Neutrophil (primary cell): ENCODE results near the gene VWF.

ENCODE experiments used
- H3K27ac ChIP-seq: fragments of 200-600 bp; sonication (generic); 2 replicates; pipeline ENCODE4 v1.5.1; 2016; ENCODE audit warnings: mild to moderate bottlenecking, moderate library complexity
- H3K27me3 ChIP-seq: fragments of 200-600 bp; sonication (generic); 2 replicates; pipeline ENCODE4 v1.6.0; 2016; ENCODE audit warnings: mild to moderate bottlenecking
- H3K36me3 ChIP-seq: fragments of 200-600 bp; sonication (generic); 2 replicates; pipeline ENCODE4 v1.5.1; 2017
- H3K4me1 ChIP-seq, 2 experiments: fragments of 200-600 bp in 1 of 2; sonication (generic) in 1 of 2; 1 replicate in 1 of 2; 2 replicates in 1 of 2; pipeline versions ENCODE4 v1.5.1 to v1.6.1; 2013 to 2016; ENCODE audit warnings: low read depth in 1 of 2, low read length in 1 of 2, mild to moderate bottlenecking in 1 of 2, moderate library complexity in 1 of 2; ENCODE audit not compliant: control insufficient read depth in 1 of 2, insufficient read depth in 1 of 2
- H3K4me3 ChIP-seq, 2 experiments: fragments of 200-600 bp in 1 of 2; sonication (generic) in 1 of 2; 1 replicate in 1 of 2; 2 replicates in 1 of 2; pipeline ENCODE4 v1.5.1; 2013 to 2016; ENCODE audit warnings: low read depth in 1 of 2, low read length in 1 of 2, mild to moderate bottlenecking in 1 of 2, moderate library complexity in 1 of 2
- H3K9me3 ChIP-seq: fragments of 200-600 bp; sonication (generic); 2 replicates; pipeline ENCODE4 v1.5.1; 2016
- TF ChIP-seq, protein P1 (sequence below): fragments of 200-600 bp; sonication (generic); IDR thresholded peaks from 2 replicates; pipeline ENCODE4 v1.5.1; 2016; ENCODE audit warnings: antibody characterized with exemption

Gene VWF

GRCh38 chr12:6077692-6078083 is 46.8 kb downstream of the VWF start:
- Histone ChIP-seq H3K27ac (no peak overlapping the region), H3K36me3 (no peaks in the 10 kb centered on the region), H3K9me3 (no peaks in the 10 kb centered on the region), H3K4me3 (no peak overlapping the region), H3K27me3 (peaks cover 43% of the 10 kb centered on the region), H3K4me1 (peaks cover 0 to 9% of the 10 kb centered on the region in 2 experiments)
- TF ChIP-seq, protein P1, sequence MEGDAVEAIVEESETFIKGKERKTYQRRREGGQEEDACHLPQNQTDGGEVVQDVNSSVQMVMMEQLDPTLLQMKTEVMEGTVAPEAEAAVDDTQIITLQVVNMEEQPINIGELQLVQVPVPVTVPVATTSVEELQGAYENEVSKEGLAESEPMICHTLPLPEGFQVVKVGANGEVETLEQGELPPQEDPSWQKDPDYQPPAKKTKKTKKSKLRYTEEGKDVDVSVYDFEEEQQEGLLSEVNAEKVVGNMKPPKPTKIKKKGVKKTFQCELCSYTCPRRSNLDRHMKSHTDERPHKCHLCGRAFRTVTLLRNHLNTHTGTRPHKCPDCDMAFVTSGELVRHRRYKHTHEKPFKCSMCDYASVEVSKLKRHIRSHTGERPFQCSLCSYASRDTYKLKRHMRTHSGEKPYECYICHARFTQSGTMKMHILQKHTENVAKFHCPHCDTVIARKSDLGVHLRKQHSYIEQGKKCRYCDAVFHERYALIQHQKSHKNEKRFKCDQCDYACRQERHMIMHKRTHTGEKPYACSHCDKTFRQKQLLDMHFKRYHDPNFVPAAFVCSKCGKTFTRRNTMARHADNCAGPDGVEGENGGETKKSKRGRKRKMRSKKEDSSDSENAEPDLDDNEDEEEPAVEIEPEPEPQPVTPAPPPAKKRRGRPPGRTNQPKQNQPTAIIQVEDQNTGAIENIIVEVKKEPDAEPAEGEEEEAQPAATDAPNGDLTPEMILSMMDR, result no peak

DNA sequence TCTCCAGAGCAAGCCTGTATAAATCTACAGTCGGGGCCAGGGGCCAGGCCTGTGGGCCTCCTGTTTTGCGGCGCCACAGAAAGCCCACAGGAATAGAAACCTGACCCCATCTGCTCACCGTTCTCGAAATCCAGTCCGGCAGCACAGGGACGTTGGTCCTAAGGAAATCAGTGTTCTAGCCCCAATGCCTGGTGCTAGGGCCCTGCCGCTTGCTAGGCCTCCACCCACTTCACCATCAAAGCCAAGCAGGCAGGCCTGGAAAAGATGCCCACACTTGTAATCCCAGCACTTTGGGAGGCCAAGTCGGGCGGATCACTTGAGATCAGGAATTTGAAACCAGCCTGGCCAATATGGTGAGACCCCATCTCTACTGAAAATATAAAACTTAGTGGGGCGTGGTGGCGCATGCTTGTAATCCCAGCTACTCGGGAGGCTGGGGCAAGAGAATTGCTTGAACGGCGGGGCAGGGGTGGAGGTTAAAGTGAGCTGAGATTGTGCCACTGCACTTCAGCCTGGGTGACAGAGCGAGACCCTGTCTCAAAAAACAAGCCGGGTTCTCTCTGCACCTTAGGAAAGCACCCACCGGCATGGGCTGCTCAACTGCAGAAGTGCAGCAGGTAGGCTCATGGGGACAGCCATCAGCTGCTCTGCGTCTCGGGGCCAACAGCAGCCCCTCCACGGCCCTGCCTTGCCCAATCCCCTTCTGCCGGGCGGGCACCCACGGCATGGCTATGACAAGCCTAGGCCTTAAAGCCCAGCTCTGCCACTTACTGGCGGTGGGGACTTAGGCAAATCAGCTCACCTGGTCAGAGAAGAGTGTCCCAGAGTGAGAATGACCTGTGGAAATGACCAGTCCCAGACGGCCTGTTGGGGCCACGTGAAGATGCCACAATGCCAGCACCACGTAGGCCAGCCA is 47.4 kb downstream of the VWF start:
- peaks cover 0 to 9% of the 10 kb centered on the region in 2 experiments for H3K4me1 ChIP-seq
- H3K27me3 ChIP-seq, result peaks cover 43% of the 10 kb centered on the region
- H3K4me3 ChIP-seq, result no peak overlapping the region
- H3K27ac ChIP-seq, result no peak overlapping the region
- TF ChIP-seq, protein P1, result no peak
- H3K9me3 ChIP-seq, result no peaks in the 10 kb centered on the region
- no peaks in the 10 kb centered on the region for H3K36me3 ChIP-seq

DNA sequence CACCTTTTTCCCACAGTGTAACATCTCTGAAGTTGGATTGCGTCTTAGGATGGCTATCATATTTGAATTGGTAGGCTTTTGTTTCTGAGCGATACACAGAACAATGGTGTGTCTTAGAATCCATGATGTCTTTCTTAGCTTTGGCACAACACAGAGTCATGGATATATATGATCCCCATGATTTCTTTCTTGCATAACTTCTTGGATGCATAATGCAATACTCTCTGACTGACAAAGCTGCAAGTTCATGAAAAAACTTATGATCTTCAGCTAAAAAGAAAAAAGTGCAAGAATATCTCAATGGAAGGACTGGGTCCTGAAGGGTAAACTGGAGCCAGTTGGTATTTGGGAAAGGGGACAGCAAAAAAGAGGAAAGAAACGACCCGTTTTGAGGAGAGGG is 48.1 kb downstream of the VWF start:
- peaks cover 43% of the 10 kb centered on the region for H3K27me3 ChIP-seq
- peaks cover 0 to 9% of the 10 kb centered on the region in 2 experiments for H3K4me1 ChIP-seq
- no peak overlapping the region for H3K27ac ChIP-seq
- no peaks in the 10 kb centered on the region for H3K36me3 ChIP-seq
- no peak overlapping the region for H3K4me3 ChIP-seq
- TF ChIP-seq, protein P1, result no peak
- H3K9me3 ChIP-seq, result no peaks in the 10 kb centered on the region

- Histone ChIP-seq H3K4me1 (peaks cover 0 to 9% of the 10 kb centered on the region in 2 experiments), H3K27me3 (peaks cover 48% of the 10 kb centered on the region), H3K36me3 (no peaks in the 10 kb centered on the region), H3K9me3 (no peaks in the 10 kb centered on the region), H3K27ac (no peak overlapping the region), H3K4me3 (no peak overlapping the region)
- TF ChIP-seq, protein P1, result no peak
Observed at GRCh38 chr12:6074979-6075585, 49.4 kb downstream of the VWF start.

DNA sequence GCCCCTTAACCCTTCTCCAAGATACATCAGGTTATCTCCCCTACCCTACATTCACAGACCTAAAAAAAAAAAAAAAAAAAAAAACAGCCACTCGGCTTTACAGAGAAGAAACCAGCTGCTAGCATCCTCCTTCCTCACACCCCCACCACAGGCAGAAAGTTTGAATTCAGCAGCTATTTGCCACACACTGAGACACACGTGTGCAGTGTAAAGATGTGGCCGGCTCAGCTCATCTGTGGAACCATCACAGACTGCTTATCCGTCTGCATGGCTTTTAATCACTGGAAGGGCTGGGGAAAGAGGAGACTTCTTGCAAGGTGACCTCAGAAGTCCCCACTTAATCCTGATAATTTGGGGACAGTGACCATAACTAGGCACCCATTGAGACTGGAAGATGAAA is 50.0 kb downstream of the VWF start:
- TF ChIP-seq, protein P1, result no peak
- Histone ChIP-seq H3K9me3 (no peaks in the 10 kb centered on the region), H3K36me3 (no peaks in the 10 kb centered on the region), H3K4me3 (no peak overlapping the region), H3K27ac (no peak overlapping the region), H3K4me1 (peaks cover 0 to 9% of the 10 kb centered on the region in 2 experiments), H3K27me3 (peaks cover 48% of the 10 kb centered on the region)
